Non-pigmented ciliary epithelial cell (primary cell): Measurements from ENCODE around the gene CYB561.

Experiments used
- DNase-seq: peaks from one replicate; pipeline ENCODE4 v3.0.0-alpha.2; 2010; ENCODE audit warnings: low read depth

The CYB561 gene, protein sequence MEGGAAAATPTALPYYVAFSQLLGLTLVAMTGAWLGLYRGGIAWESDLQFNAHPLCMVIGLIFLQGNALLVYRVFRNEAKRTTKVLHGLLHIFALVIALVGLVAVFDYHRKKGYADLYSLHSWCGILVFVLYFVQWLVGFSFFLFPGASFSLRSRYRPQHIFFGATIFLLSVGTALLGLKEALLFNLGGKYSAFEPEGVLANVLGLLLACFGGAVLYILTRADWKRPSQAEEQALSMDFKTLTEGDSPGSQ

DNA sequence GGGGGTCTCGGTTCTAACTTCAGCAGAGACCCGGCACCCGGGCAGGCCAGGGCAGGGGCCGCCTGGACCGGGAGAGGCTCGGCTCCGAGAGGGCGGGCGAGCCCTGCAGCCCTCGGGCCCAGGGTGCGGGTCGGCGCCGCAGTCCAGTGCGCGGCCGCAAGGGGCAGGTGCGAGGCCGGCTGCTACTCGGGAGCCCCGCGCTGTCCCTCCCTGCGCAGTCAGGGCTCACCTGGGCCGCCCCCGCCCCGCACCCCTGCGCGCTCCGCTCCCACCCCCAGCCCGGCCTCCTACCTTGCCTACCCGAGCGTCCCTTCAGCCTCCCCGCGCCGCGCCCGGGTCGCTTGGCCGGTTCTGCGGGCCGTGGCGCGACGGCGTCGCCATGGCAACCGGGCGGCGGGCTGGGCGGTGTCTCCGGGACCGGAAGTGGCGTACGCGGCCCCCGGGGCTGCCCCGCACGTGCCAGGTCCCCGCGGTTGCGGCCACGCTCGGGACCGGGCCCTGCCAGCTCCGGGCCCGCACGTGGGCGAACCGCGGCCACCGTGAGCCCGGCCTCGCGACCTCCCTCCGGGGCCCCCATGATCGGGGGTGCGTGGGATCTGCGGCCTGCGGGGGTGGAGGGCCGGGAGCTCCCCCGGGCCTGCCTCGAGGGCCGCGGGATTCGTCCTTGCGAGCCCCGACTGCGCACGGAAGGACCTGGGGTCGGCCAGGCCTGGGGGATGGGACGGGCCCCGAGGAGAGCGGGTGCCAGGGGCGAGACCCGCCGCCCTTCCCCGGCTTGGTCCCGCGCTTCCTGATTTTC, at the start of gene CYB561:
Gene CYB561, minus strand, starts transcription at position 353 of the 799 bp plus-strand sequence. CDS start 8,759 bp downstream, outside the sequence.
- DNase-seq: no peak

DNA sequence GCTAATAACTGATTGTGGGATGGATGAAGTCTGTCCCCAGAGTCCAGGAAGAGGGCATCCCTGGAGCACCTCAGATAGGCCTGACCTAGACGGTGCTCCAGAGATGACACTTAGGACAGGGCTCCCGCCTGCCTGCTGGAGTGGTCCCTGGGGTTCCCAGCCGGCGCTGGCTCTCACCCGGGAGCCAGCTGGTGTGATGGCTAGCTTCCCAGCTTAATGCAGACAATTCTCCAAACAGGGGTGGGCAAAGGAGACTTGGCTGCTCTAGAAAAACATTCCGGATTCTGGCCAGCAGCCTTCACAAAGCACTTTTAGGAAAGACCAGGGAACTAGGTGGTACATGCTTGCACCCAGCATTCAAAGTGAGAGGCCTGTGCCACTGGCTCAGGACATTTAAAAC, 49.4 kb upstream of the CYB561 start:
- no peak for DNase-seq

DNA sequence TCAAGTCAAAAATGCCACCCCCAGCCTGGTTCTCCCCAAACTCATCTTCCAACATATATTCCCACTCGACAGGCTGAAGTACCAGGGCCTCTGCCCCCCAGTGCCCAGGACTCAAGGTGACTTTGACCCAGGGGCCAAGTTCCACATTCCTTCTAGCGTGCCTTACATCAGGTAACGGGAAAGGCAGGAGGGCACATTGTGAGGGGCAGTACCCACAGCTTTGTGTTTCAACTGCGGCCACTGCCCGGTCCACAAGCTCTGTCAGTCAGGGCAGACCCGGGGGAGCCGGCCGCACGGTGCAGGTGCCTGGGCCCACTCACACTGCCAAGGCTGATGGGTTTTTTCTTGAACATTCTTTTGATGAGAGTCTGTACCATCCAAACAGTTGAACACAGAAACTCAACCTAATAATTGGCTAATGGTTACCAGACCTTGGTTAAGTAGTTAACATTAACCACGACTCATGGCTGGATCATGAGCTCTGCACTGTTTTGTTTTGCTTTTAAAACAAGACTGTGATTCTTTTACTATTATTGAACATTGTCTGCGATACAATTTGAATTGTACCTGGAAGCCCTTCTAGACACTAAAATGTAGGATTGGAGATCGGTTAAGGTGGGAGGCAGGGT, 48.3 kb upstream of the CYB561 start:
- no peak for DNase-seq

DNA sequence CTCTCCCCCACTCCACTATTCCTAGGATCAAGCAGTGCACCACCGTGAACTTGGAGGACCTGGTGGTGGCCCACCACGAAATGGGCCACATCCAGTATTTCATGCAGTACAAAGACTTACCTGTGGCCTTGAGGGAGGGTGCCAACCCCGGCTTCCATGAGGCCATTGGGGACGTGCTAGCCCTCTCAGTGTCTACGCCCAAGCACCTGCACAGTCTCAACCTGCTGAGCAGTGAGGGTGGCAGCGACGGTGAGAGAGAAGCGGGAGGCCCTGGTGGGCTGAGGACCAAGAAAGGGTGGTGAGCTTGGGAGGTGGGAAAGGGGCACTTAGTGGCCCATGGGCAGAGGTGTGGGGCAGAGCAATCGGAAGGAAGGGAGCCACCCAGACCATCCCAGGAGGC, 47.3 kb upstream of the CYB561 start:
- DNase-seq: no peak

DNA sequence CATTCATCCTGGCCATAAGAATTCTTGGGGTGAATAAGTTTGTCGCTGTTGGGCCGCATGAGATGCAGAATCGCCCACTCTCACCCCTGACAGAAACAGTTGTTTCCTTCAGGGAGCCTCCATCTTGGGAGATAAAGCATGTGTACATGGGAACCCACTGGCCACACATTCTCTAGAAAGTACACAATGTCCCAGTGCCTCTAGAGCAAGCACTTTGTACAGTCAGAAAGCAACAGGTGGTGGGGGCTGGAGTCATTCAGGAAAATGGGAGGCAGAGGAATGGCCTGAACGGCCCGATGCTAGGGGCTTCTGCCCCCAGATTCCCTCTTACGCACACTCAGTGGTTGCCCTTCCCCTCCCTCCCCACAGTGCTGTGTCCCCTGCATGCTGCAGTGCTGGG, 46.8 kb upstream of the CYB561 start:
- DNase-seq: no peak

DNA sequence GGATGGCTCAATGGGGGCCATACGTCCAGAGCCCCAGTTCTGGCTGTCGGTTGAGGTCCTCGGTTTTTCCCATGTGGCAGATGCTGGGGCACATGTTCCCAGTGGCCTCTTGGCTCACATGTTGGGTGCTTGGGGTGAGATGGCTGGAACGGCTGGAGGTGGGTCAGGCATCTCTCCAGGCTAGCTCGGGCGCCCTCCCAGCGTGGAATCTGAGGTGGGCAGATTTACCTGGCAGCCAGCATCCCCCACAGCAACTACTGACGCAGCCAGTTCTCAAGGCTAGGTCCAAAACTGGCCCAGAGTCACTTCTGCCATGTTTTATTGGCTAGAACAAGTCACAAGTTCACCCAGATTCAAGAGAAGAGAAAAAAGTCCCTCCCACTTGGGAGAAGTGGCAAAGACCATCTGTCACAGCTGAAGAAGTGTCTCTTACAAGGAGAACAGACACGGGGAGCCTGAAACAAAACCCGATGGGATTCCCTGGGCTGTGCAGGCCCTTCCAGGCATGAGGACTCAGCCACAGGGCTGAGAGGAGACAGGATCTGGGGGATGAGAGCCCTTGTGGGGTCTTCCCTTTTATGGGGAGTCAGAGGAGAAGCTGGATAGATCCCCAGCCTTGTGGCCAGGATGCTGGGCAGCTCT, 46.0 kb upstream of the CYB561 start:
- DNase-seq: no peak

DNA sequence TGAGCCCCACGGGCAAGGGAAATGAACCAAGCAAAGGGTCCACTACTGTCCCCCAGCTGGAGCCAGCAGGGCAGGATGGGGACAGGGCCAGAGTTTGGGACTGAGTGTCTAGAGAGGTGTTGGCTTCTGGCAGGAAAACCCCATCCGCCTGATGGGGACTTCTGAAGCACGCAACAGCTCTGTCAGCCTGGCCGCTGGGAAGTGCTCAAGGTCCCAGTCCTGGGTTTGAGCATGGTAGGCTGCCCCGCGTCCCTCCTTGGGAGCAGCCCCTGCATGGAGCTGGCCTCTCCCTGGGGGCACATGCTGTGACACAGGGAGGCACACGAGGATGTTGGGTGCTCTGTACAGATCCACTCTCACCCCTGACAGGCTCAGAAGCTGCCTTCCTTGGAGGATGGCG, 45.3 kb upstream of the CYB561 start:
- no peak for DNase-seq

DNA sequence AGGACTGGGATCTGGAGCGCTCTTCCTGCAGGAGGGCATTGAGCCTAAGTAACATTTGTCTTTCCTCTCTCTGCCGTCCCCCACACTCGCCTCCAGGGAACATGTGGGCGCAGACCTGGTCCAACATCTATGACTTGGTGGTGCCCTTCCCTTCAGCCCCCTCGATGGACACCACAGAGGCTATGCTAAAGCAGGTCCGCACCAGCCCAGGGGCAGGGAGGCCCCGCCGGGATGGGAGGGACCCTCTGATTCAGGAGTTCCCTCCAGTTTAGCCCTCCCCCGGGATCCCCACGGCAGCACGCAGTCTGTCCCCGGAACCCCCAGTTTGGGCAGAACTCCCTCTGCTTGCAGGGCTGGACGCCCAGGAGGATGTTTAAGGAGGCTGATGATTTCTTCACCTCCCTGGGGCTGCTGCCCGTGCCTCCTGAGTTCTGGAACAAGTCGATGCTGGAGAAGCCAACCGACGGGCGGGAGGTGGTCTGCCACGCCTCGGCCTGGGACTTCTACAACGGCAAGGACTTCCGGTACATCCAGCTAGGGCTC, 44.8 kb upstream of the CYB561 start:
- DNase-seq: no peak

DNA sequence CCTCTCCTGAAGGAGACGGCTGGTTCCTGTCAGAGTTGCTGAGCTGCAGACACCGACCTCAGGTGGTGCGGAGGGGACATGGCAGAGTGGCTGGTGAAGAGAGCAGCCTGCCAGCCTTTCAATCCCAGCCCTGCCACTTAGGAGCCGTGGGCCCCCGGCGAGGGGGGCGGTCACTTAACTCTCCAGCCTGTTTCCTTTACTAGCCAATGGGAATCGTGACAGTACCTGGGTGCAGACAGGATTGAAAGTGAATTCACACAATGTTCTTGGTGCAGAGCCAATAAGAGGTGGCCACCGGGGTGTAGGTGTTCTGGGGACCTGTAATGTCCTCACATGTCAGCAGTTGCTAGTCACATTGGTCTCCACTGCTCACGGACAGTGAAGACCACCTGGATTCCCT, 44.2 kb upstream of the CYB561 start:
- no peak for DNase-seq

DNA sequence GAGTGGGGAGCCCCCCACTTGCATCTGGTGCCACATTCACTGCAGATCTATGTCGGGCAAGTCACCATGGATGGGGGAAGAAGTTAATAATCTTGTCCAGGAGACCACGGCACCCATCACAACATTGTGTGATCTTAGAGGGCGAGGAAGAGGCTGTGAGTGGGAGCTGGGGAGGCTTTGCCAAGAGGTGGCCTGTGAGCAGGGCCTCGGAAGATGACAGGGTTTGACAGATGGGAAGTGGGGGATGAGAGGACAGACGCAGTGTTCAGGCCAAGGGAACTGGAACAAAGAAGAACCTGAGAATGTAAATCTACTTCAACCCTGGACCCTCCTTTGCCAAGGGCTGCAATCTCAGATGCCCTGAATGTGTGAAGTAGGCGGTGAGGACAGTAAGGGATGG, 43.2 kb upstream of the CYB561 start:
- DNase-seq: no peak

DNA sequence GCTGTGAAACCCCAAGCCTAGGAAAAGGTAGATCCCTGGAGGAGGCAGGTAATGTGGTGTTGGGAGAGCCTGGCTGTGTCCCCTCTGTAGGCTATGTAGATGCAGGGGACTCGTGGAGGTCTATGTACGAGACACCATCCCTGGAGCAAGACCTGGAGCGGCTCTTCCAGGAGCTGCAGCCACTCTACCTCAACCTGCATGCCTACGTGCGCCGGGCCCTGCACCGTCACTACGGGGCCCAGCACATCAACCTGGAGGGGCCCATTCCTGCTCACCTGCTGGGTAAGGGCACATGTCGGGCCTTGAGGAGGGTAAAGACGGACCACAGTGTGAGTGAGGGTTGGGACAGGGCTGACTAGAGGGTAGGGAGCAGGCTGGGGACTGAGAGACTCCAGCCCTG, 42.7 kb upstream of the CYB561 start:
- no peak for DNase-seq

DNA sequence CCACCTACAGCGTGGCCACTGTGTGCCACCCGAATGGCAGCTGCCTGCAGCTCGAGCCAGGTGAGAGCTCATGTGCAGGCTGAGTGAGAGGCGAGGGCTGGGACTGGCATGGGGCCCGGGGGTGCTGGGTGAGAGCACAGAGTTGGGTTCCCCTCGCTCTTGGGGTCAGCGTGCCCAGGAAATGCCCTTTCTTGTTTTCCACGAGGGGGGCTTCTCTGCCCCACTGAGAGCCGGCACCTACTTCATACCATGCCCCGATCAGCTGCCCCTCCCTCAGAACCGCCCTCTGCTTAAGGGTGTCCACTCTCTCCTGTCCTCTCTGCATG, 40.9 kb upstream of the CYB561 start:
- no peak for DNase-seq

DNA sequence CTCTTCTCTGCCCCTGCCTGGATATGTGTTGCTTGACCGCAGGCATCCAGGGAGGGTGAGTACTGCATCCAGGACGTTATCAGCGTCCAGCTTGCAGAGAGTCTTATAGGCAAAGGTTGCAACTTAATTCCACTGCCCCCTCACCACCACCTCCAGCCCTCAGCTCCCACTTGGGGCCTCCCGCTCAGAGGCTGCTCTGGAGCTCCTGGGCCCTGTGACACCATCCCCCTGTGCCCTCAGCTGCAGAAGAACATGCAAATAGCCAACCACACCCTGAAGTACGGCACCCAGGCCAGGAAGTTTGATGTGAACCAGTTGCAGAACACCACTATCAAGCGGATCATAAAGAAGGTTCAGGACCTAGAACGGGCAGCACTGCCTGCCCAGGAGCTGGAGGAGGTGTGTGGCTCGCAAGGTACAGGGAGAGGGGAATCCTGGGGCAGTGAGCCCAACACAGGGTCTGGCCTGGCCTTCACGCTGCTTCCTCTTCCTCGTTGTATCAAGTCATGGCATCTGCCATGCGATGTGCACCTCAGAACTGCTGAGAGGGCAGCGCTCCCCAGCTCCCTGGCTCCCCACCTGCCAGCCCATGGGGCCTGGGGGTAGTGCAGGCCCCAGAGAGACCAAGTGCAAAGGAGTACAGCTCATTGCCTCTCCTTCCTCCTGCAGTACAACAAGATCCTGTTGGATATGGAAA, 40.4 kb upstream of the CYB561 start:
- DNase-seq: no peak

DNA sequence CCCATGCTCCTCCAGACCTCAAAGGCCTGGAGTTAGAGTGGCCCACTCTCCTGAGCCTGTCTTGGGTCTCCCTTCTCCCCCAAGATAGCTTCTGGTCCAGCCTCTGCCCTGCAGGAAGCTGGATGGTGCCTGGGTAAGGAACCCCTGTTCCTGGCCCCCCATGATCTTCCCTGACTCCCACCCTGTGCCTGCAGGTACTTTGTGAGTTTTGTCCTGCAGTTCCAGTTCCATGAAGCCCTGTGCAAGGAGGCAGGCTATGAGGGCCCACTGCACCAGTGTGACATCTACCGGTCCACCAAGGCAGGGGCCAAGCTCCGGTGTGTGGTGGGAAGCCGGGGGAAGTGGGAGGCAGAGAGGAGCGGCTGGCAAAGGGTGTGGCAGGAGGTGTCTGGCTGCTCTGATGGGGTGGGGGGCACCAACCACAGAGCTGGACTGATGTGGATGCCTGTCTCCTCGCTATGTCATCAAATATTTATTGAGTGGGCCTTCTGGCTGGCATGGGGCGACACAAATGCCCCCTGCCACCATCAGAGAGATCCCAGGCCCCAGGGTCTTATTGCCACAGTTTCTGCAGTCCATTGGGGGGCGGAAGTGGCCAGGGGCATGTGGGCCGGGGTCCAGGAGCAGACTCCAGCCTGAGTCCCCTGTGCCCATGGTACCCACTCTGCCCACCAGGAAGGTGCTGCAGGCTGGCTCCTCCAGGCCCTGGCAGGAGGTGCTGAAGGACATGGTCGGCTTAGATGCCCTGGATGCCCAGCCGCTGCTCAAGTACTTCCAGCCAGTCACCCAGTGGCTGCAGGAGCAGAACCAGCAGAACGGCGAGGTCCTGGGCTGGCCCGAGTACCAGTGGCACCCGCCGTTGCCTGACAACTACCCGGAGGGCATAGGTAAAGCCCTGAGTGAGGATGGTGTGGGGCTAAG, 37.8 kb upstream of the CYB561 start:
- no peak for DNase-seq

DNA sequence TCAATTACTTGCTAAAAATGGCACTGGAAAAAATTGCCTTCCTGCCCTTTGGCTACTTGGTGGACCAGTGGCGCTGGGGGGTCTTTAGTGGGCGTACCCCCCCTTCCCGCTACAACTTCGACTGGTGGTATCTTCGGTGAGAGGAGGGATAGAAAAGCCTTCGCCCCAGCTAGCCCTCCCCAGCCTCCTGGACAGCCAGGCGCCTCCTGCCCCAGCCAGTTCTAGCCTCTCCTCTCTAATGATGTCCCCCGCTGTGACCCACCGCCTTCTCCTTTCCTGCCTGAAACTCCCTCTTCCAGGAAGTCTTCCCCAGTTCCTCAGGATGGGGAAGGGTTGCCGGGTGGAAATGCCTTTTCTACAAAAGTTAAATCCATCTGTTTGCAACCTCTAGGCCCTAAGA, 36.9 kb upstream of the CYB561 start:
- DNase-seq: no peak

DNA sequence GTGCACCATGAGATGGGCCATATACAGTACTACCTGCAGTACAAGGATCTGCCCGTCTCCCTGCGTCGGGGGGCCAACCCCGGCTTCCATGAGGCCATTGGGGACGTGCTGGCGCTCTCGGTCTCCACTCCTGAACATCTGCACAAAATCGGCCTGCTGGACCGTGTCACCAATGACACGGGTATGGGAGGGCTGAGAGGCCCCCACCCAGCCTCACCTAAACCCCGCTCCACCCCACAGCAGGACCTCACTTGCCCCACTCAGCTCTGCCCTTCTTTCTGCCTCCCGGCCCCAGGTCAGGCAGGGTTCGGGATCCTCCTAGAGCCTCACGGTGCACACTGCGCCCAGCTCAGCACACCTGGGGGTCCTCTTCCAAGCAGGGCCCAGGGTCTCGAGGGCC, 36.4 kb upstream of the CYB561 start:
- DNase-seq: no peak

DNA sequence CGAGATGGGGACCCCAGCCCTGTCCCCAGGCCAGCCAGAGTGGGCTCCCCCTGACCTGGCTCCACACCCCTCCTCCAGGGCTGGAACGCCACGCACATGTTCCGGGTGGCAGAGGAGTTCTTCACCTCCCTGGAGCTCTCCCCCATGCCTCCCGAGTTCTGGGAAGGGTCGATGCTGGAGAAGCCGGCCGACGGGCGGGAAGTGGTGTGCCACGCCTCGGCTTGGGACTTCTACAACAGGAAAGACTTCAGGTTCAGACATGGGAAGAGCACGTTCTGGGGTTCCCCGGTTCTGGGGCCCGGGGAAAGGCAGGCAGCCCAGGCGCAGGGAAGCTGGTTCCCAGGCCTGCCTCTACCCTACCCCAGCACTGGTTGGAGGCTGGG, 35.4 kb upstream of the CYB561 start:
- no peak for DNase-seq

DNA sequence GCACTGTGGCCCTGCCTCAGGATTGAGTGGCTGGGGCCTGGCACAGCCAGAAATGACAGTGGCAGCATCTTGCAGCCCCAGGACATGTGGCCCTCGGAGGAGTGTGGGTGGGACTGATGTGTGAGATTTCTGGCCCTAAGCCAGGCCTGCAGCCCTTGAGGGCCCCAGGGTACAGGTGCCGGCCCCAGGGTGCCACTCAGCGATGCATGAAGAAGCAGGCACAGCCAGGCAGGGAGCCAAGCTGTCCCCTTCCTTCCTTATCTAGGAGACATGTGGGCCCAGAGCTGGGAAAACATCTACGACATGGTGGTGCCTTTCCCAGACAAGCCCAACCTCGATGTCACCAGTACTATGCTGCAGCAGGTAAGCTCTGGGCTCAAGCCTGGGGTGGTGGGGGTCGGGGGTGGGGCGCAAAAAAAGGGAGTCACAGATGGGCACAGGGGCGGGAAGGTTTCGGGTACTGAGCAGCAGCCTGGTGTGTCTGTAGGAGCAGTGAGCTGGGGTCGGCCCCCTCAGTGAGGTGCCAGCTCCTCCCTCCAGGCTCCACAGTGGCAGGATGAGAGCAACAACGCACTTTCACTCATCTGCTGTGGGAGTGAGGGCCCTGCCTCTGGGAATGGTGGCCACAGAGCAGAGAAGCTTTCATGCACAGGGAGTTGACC, 34.9 kb upstream of the CYB561 start:
- no peak for DNase-seq

DNA sequence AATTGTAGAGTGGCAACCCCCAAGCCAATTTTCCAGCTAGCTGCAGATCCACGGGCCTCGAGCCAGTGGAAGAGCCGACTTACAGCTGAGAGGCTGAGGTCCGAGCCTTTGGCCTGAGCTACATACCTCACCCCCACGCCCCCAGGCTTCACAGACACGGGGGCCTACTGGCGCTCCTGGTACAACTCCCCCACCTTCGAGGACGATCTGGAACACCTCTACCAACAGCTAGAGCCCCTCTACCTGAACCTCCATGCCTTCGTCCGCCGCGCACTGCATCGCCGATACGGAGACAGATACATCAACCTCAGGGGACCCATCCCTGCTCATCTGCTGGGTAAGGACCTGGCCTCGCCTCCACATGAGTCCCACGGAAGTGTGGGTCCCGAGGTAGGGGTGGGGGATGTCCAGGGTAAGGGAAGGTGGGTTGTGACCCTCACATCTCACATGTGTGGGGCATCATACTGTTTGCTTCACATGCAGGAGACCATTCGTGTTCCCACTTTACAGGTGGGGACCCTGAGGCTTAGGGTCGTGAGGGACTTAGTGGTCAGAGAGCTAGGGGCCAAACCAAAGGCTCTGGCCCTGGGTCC, 34.2 kb upstream of the CYB561 start:
- DNase-seq: no peak
